ENCODE measurements around the gene LRRC4B. TPM values are rescaled to one million over a fixed set of nuclear protein-coding genes. Genes with fewer than 3 reads are reported as not detected.

Gene LRRC4B
- total RNA-seq, 1 donor from 2014 or later: 4.6 TPM

GRCh38 chr19:50565984-50566903 is 2.0 kb downstream of the LRRC4B start:
- Histone ChIP-seq H3K27ac (no peak overlapping the region), H3K9me3 (no peaks in the 10 kb centered on the region), H3K4me3 (no peak overlapping the region), H3K4me1 (no peaks in the 10 kb centered on the region), H3K27me3 (peaks cover 66% of the 10 kb centered on the region), H3K36me3 (no peaks in the 10 kb centered on the region)
- intact Hi-C loops (cut with DNase I): no loop called here
- ATAC-seq (no peak), DNase-seq (no peak)
- no peak for TF ChIP-seq CTCF (IDR thresholded peaks at IDR 0.05)

- ATAC-seq: no peak
- intact Hi-C loops (cut with DNase I): no loop called here
- H3K4me3 ChIP-seq: no peak overlapping the region
- no peaks in the 10 kb centered on the region for H3K36me3 ChIP-seq
- H3K27ac ChIP-seq: no peak overlapping the region
- DNase-seq: no peak
- H3K4me1 ChIP-seq: no peaks in the 10 kb centered on the region
- H3K27me3 ChIP-seq: peaks cover 54% of the 10 kb centered on the region
- TF ChIP-seq CTCF (IDR thresholded peaks at IDR 0.05): no peak
- H3K9me3 ChIP-seq: no peaks in the 10 kb centered on the region
These were observed 3.8 kb downstream of the LRRC4B start for GRCh38 chr19:50564229-50565105.

- no peak for DNase-seq
- ATAC-seq: no peak
- Histone ChIP-seq H3K4me3 (no peak overlapping the region), H3K4me1 (no peaks in the 10 kb centered on the region), H3K27ac (no peak overlapping the region), H3K27me3 (peaks cover 47% of the 10 kb centered on the region), H3K36me3 (no peaks in the 10 kb centered on the region), H3K9me3 (no peaks in the 10 kb centered on the region)
- TF ChIP-seq CTCF (IDR thresholded peaks at IDR 0.05): no peak
- intact Hi-C loops (cut with DNase I): no loop called here
These were observed 4.6 kb downstream of the LRRC4B start for GRCh38 chr19:50563597-50563996.

- Histone ChIP-seq H3K36me3 (no peaks in the 10 kb centered on the region), H3K27me3 (peaks cover 44% of the 10 kb centered on the region), H3K4me1 (no peaks in the 10 kb centered on the region), H3K4me3 (no peak overlapping the region), H3K9me3 (no peaks in the 10 kb centered on the region), H3K27ac (no peak overlapping the region)
- TF ChIP-seq CTCF (IDR thresholded peaks at IDR 0.05): no peak
- no peak for DNase-seq
- ATAC-seq: no peak
- intact Hi-C loops (cut with DNase I): no loop called here
These were observed 5.2 kb downstream of the LRRC4B start for GRCh38 chr19:50562996-50563395.

- H3K27me3 ChIP-seq: peaks cover 45% of the 10 kb centered on the region
- intact Hi-C loops (cut with DNase I): no loop called here
- H3K9me3 ChIP-seq: no peaks in the 10 kb centered on the region
- no peak overlapping the region for H3K4me3 ChIP-seq
- H3K36me3 ChIP-seq: no peaks in the 10 kb centered on the region
- TF ChIP-seq CTCF (IDR thresholded peaks at IDR 0.05): no peak
- H3K4me1 ChIP-seq: no peaks in the 10 kb centered on the region
- no peak overlapping the region for H3K27ac ChIP-seq
- DNase-seq (no peak), ATAC-seq (no peak)
These were observed 5.9 kb downstream of the LRRC4B start for GRCh38 chr19:50562329-50562728.
